NCI-H2171 treated with DMSO at 0.1 percent for 48 hours (cell line): ENCODE data around the gene MCUB.

Experiments
- DNase-seq: peaks from one replicate; lab custom pipeline; 2025; lab: John Stamatoyannopoulos, UW

Gene MCUB

DNA sequence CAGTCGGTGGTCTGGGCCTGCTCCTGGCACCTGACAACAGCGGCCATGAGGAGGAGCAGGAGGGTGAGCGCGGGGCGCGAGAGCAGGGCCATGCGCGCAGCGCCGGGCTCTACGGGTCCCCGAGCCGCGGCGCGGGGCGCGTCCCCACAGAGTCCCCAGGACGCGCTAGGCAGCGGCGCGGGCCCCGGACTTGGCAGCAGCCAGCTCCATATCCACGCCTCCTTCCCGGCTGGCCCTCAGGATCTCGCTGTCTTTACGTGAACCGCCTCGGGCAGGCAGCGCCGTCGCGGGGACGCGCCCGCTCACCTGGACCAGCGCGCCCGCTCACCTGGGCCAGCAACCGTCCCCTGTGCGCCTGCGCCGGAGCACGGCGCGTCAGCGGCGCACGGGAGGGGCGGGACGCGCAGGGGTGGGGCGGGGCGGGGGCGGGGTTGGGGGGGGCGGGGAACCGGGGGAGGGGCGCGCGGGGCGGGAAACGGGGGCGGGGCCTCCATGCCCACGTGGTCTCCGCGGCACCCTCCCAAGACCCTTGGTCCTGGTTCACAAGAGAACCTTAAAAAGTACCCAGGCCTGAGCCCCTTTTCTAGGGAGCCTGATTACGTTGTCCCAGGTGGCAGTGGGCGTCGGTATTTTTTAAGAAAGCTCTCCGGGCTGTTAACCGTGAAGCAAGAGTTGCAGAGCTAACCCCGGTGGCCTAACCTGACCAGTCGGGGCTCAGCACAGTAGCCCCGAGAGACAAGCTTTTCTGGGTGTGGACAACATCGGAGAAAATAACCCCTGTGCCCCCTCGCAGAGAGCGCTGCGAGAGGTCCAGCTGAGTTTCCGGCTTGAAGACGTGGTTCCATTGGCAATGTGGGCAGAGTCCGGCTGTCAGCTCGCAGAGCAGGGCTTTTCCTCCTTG lies 169.9 kb downstream of the MCUB start, which contains the start of gene PLA2G12A:
Gene PLA2G12A, minus strand, starts transcription at position 353 of the 901 bp plus-strand sequence. Its CDS starts 261 bp downstream, at position 92.
- peak; percentile 70 for DNase-seq

DNA sequence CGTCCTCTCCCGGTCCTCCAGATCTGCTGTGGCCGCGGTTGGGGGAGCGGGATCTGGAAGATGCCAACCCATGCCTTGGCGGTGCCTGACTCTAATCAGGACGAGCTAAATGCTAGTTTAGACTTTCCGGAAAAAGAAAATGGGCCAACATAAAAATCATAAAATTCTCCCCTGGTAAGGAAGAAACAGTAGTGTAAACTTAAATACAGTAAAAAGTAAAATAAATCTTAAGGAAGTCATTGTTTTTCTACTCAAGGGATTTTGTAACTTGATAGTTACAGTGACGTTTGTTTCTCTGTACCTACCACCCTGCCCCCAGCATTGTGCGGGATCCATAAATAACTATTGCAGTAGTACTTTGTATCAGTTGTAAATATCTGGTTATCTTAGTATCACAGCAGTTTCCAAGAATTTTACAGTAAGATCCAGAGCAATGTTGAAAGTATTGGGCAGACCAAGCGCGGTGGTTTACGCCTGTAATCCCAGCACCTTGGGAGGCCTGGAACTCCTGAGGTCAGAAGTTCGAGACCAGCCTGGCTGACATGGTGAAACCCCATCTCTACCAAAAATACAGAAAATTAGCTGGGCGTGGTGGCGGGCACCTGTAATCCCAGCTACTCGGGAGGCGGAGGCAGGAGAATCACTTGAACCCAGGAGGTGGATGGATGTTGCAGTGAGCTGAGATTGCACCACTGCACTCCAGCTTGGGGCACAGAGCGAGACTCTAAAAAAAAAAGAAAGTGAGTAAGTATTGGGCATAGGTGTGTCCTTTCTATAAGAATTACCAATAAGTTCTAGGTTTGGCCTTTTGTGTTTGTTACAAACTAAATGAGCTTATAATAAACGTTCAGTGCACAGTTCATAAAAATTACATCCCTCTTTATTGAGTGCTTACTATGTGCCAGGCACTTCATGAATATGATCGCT lies 170.8 kb downstream of the MCUB start:
- no peak for DNase-seq

DNA sequence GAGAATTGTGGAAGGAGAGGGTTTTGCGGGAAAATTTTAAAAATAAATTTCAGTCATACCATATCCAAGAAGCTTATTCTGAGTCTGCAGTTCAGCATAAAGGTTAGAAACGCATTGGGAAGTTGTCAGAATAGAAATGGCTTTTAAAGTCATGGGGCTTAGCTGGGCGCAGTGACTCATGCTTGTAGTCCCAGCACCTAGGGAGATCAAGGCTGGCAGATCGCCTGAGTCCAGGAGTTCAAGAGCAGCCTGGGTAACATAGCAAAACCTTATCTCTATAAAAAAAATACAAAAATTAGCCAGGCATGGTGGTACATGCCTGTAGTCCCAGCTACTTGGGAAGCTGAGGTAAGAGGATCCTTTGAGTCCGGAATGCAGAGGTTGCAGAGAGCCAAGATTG lies 173.7 kb downstream of the MCUB start:
- DNase-seq, result no peak

DNA sequence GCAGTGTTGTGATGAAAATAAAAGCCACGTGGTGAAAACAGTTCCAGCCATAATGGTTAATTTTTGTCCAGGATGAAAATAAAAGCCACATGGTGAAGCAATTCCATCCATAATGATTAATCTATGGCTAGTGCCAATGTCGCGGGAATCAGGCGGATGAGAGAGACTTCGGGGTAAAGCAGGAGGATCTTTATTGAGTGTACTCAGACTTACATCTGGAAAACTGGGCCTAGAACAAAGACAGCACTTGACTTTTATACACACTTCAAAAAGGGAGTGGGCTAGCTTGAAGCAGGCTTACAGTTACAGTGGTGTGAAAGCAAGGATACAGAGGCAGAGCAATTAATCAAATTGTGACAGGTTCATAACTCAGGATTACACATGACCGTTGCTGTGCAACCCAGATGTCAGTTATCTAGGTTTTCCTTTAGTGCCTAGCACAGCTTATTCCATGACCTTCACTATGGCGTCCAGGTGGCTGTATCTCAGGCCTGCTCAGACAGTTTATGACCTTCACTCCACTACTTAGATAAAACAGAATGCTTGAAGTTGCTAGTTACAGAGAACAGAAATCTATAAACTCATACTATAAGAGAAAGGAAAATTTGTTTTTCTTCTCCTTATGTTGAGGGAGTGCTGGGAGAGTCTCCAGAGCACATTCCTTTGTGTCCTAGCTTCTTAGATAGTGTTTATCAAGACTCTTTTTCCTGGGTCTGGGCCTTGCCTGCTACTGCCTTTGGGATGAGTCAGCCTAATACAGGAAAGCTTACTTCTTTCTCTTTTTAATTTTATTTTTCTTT lies 175.7 kb downstream of the MCUB start:
- DNase-seq, result peak; percentile 2
